IMR-90 (cell line): ENCODE results near the gene ACOT7. TPM values are rescaled to one million over a fixed set of nuclear protein-coding genes. Genes with fewer than 3 reads are reported as not detected.

Experiments used
- ATAC-seq: fragments of 200-7000 bp; cut with Tn5 transposase; 2 replicates; pipeline ENCODE4 v1.9.1; 2020; ENCODE audit warnings: low read depth, mild to moderate bottlenecking, moderate library complexity
- BruUV-seq: library from RNA; stranded (reverse); fragments of 400-500 nt; replicated peaks from 2 replicates; lab custom pipeline; 2021; lab: Mats Ljungman, UMichigan
- CTCF ChIA-PET: fragments of 300-600 bp; formaldehyde crosslinking; extraction: SDS; loops from one replicate; lab custom pipeline; 2021; ENCODE audit warnings: antibody characterized with exemption; lab: Yijun Ruan, JAX
- POLR2A ChIA-PET: fragments of 300-600 bp; sonication (Branson Sonifier 250); formaldehyde crosslinking; loops from one replicate; lab custom pipeline; 2022; ENCODE audit warnings: antibody characterized with exemption; ENCODE audit not compliant: unreplicated experiment; lab: Charles Lee
- DNase-seq: peaks from one replicate; pipeline ENCODE4 v3.0.0; 2013
- H2AFZ ChIP-seq: replicated peaks from 2 replicates; pipeline ENCODE3; 2013; ENCODE audit warnings: low read length, mild to moderate bottlenecking; ENCODE audit not compliant: poor library complexity
- H2AK5ac ChIP-seq: 2 replicates; pipeline ENCODE4 v1.6.1; 2013; ENCODE audit warnings: low read depth, low read length, inconsistent platforms
- H2AK9ac ChIP-seq: replicated peaks from 2 replicates; pipeline ENCODE3; 2013; ENCODE audit warnings: mild to moderate bottlenecking, low read depth, low read length, moderate library complexity; ENCODE audit not compliant: poor library complexity
- H2BK120ac ChIP-seq: 2 replicates; pipeline ENCODE4 v1.6.1; 2013; ENCODE audit warnings: low read depth, low read length, inconsistent platforms
- H2BK15ac ChIP-seq: 3 replicates; pipeline ENCODE4 v1.6.1; 2013; ENCODE audit warnings: low read depth, low read length, inconsistent platforms
- H2BK20ac ChIP-seq: 2 replicates; pipeline ENCODE4 v1.6.1; 2013; ENCODE audit warnings: low read depth, mild to moderate bottlenecking, inconsistent platforms, low read length, moderate library complexity
- H2BK5ac ChIP-seq: 2 replicates; pipeline ENCODE4 v1.6.1; 2013; ENCODE audit warnings: mild to moderate bottlenecking, low read depth, low read length, inconsistent platforms; ENCODE audit not compliant: poor library complexity, severe bottlenecking
- H3K14ac ChIP-seq: replicated peaks from 2 replicates; pipeline ENCODE4 v1.6.1; 2013; ENCODE audit warnings: low read depth, low read length, inconsistent platforms
- H3K18ac ChIP-seq: 2 replicates; pipeline ENCODE4 v1.6.1; 2013; ENCODE audit warnings: low read depth, low read length, control low read depth
- H3K23ac ChIP-seq: 2 replicates; pipeline ENCODE4 v1.6.1; 2013; ENCODE audit warnings: low read depth, low read length, inconsistent platforms
- H3K27ac ChIP-seq: 2 replicates; pipeline ENCODE4 v1.5.1; 2013; ENCODE audit warnings: mild to moderate bottlenecking, control low read depth, low read length; ENCODE audit not compliant: insufficient read depth
- H3K27me3 ChIP-seq: 2 replicates; pipeline ENCODE4 v1.6.1; 2013; ENCODE audit warnings: low read length; ENCODE audit not compliant: control insufficient read depth, insufficient read depth
- H3K36me3 ChIP-seq: 2 replicates; pipeline ENCODE4 v1.6.1; 2013; ENCODE audit warnings: low read length, mixed read lengths; ENCODE audit not compliant: control insufficient read depth, insufficient read depth
- H3K4ac ChIP-seq: 2 replicates; pipeline ENCODE4 v1.6.1; 2013; ENCODE audit warnings: low read depth, low read length, inconsistent platforms
- H3K4me1 ChIP-seq: 2 replicates; pipeline ENCODE4 v1.6.1; 2013; ENCODE audit warnings: low read length, mixed read lengths; ENCODE audit not compliant: control insufficient read depth, insufficient read depth
- H3K4me2 ChIP-seq: 2 replicates; pipeline ENCODE4 v1.6.1; 2013; ENCODE audit warnings: low read depth, mild to moderate bottlenecking, control low read depth, low read length, moderate library complexity
- H3K4me3 ChIP-seq: 2 replicates; pipeline ENCODE4 v1.5.1; 2013; ENCODE audit warnings: low read depth, mild to moderate bottlenecking, control low read depth, low read length, moderate library complexity; ENCODE audit not compliant: insufficient read depth
- H3K56ac ChIP-seq: 2 replicates; pipeline ENCODE4 v1.6.1; 2013; ENCODE audit warnings: low read length, inconsistent platforms; ENCODE audit not compliant: insufficient read depth; ENCODE audit errors: extremely low read depth
- H3K79me1 ChIP-seq, 2 experiments: 2 replicates each; pipeline ENCODE4 v1.6.1; 2013; ENCODE audit warnings: low read length in 2 of 2, inconsistent platforms in 1 of 2, low read depth in 1 of 2
- H3K9ac ChIP-seq: 2 replicates; pipeline ENCODE4 v1.6.1; 2013; ENCODE audit warnings: low read depth, low read length, control low read depth
- H3K9me1 ChIP-seq: 2 replicates; pipeline ENCODE4 v1.6.1; 2013; ENCODE audit warnings: low read length, inconsistent platforms; ENCODE audit not compliant: insufficient read depth
- H3K9me3 ChIP-seq: 2 replicates; pipeline ENCODE4 v1.6.1; 2013; ENCODE audit warnings: low read length; ENCODE audit not compliant: control insufficient read depth, insufficient read depth
- H4K20me1 ChIP-seq: 2 replicates; pipeline ENCODE4 v1.6.1; 2013; ENCODE audit warnings: low read length, inconsistent platforms; ENCODE audit not compliant: insufficient read depth
- H4K5ac ChIP-seq: 2 replicates; pipeline ENCODE4 v1.6.1; 2013; ENCODE audit warnings: mild to moderate bottlenecking, low read depth, low read length, control low read depth
- H4K8ac ChIP-seq, 2 experiments: 2 replicates each; pipeline ENCODE4 v1.6.1; 2013; ENCODE audit warnings: low read depth in 2 of 2, low read length in 2 of 2, control low read depth in 1 of 2, inconsistent platforms in 1 of 2
- H4K91ac ChIP-seq: 2 replicates; pipeline ENCODE4 v1.6.1; 2013; ENCODE audit warnings: low read depth, low read length, inconsistent platforms; ENCODE audit not compliant: insufficient read depth
- FOS ChIP-seq: fragments of 150-350 bp; IDR thresholded peaks from 2 replicates; pipeline ENCODE4 v1.6.1; 2016; ENCODE audit warnings: low read depth, low read length
- MAFK ChIP-seq: IDR thresholded peaks from 2 replicates; pipeline ENCODE4 v1.6.1; 2012; ENCODE audit warnings: low read depth, low read length, improper control_type of control experiment
- RAD21 ChIP-seq: IDR thresholded peaks from 2 replicates; pipeline ENCODE4 v1.6.1; 2012; ENCODE audit warnings: low read length, improper control_type of control experiment
- RCOR1 ChIP-seq: IDR thresholded peaks from 2 replicates; pipeline ENCODE4 v1.6.1; 2012; ENCODE audit warnings: mild to moderate bottlenecking, low read length, improper control_type of control experiment; ENCODE audit not compliant: insufficient replicate concordance
- SMC3 ChIP-seq: fragments of 150-350 bp; IDR thresholded peaks from 2 replicates; pipeline ENCODE4 v1.6.1; 2016; ENCODE audit warnings: low read depth, mild to moderate bottlenecking, antibody characterized with exemption, low read length, moderate library complexity
- WGBS, 2 experiments: methylation state at CpG; one replicate each; pipeline versions ENCODE4 v1.1.5 to v1.1.7; 2013; ENCODE audit warnings: missing lambda C conversion rate in 2 of 2; ENCODE audit not compliant: insufficient read length in 1 of 2; ENCODE audit errors: extremely low coverage in 2 of 2; 5-methylcytosine and 5-hydroxymethylcytosine counted together
- dilution Hi-C: fragments of 300-500 bp; cut with HindIII; formaldehyde crosslinking; loops from one replicate; pipeline ENCODE4 v1.14.3; 2018; ENCODE audit warnings: low sequenced_read_pairs; ENCODE audit not compliant: unreplicated experiment
- in situ Hi-C: fragments of 300-500 bp; cut with MboI; formaldehyde crosslinking; loops from 3 replicates; pipeline ENCODE4 v1.14.3; 2019; ENCODE audit warnings: low sequenced_read_pairs, inconsistent platforms, mixed read lengths
- intact Hi-C: fragments of 100-400 bp; cut with micrococcal nuclease; formaldehyde crosslinking; loops from 2 replicates; pipeline ENCODE4 v1.10.0; 2022
- polyA plus RNA-seq, 3 experiments: library from polyadenylated mRNA; depleted of rRNA; stranded (reverse); fragments of >200 nt; gene quantifications; 2 replicates each; pipeline ENCODE4 v1.2.3, GENCODE V29; 2012; ENCODE audit warnings: low replicate concordance in 1 of 3
- total RNA-seq: library from RNA; depleted of rRNA; stranded (reverse); fragments of >200 nt; gene quantifications from 2 replicates; pipeline ENCODE4 v1.2.3, GENCODE V29; 2012
- TF ChIP-seq, protein P1 (sequence below): fragments of 150-350 bp; IDR thresholded peaks from 2 replicates; pipeline ENCODE4 v1.6.1; 2016; ENCODE audit warnings: low read depth, mild to moderate bottlenecking, low read length, moderate library complexity, borderline replicate concordance

Gene ACOT7
- total and polyA plus RNA-seq, 2 of the 4 experiments (the other 2 are of a cell fraction), result 51.6 to 242 TPM

DNA sequence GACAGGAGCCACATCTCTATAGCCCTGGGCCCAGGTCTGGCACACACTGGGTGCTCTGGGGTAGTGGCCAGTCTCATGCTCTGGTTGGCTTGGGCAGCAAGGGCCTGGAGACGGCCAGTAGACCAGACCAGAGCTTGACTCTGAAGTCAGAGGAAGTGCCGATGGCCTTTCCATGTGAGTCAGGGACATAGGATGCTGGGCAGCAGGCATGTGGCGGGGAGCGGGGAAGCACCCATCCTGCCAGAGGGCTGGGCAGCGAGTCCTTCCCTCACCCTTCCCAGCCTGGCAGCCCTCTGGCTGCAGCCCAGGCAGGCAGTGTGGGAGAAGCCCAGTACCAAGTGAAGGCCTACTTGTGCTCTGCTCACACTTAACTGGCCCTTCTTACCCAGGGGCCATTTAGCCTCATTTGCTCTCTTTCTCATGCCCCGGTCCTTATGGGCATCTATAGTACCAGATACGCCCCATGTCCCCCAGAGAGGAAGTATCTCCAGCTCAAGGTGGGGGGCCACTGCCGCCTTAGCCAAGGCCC is 136.0 kb downstream of the ACOT7 start:
- Histone ChIP-seq H3K36me3 (no peaks in the 10 kb centered on the region), H2AK9ac (no peak overlapping the region), H3K27me3 (no peaks in the 10 kb centered on the region), H3K4me1 (peaks cover 2% of the 10 kb centered on the region; the same call in 1 of the 2 replicates), H3K9me1 (no peaks in the 10 kb centered on the region), H3K27ac (no peak overlapping the region), H3K56ac (no peak overlapping the region), H2AFZ (no peak overlapping the region), H3K18ac (no peak overlapping the region), H3K9ac (no peak overlapping the region), H3K14ac (no peak overlapping the region), H3K4me3 (no peak overlapping the region), H4K8ac (no peak overlapping the region), H3K4ac (no peak overlapping the region), H2BK20ac (no peak overlapping the region), H3K4me2 (no peak overlapping the region), H4K5ac (no peak overlapping the region), H2AK5ac (no peak overlapping the region), H3K23ac (no peak overlapping the region), H4K20me1 (peaks cover 4% of the 10 kb centered on the region), H2BK120ac (no peak overlapping the region), H3K79me1 (no peaks in the 10 kb centered on the region), H3K9me3 (no peaks in the 10 kb centered on the region), H2BK5ac (no peak overlapping the region), H2BK15ac (no peak overlapping the region), H4K91ac (no peak overlapping the region)
- intact Hi-C loops, result no loop called here
- in situ Hi-C loops, result loop anchor here (10.0 kb wide), 1 partner anchor 147 kb away; no protein-coding TSS in a partner anchor
- ATAC-seq (no peak), DNase-seq (no peak)
- ChIA-PET CTCF (interaction anchor here (0.6 kb wide), 1 partner anchor 266 kb away, joined by 3 read pairs; no protein-coding TSS in a partner anchor), POLR2A (no interaction called here)
- WGBS, 2 experiments, result no CpG with 5 or more reads among the region's 8 CpGs
- no TSS peak for BruUV-seq
- dilution Hi-C loops, result no loop called here
- TF ChIP-seq FOS, result no peak
- no peak for TF ChIP-seq RCOR1
- TF ChIP-seq RAD21, result no peak
- TF ChIP-seq MAFK, result no peak
- no peak for TF ChIP-seq SMC3
- TF ChIP-seq, protein P1, sequence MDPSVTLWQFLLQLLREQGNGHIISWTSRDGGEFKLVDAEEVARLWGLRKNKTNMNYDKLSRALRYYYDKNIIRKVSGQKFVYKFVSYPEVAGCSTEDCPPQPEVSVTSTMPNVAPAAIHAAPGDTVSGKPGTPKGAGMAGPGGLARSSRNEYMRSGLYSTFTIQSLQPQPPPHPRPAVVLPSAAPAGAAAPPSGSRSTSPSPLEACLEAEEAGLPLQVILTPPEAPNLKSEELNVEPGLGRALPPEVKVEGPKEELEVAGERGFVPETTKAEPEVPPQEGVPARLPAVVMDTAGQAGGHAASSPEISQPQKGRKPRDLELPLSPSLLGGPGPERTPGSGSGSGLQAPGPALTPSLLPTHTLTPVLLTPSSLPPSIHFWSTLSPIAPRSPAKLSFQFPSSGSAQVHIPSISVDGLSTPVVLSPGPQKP, result no peak
